ENCODE results near the gene FZD10.

FZD10 gene

GRCh38 chr12:130131801-130132200 lies 30.5 kb upstream of the FZD10 start:
- DNase-seq: no peak

GRCh38 chr12:130132831-130133511 lies 29.3 kb upstream of the FZD10 start:
- DNase-seq: no peak

DNA sequence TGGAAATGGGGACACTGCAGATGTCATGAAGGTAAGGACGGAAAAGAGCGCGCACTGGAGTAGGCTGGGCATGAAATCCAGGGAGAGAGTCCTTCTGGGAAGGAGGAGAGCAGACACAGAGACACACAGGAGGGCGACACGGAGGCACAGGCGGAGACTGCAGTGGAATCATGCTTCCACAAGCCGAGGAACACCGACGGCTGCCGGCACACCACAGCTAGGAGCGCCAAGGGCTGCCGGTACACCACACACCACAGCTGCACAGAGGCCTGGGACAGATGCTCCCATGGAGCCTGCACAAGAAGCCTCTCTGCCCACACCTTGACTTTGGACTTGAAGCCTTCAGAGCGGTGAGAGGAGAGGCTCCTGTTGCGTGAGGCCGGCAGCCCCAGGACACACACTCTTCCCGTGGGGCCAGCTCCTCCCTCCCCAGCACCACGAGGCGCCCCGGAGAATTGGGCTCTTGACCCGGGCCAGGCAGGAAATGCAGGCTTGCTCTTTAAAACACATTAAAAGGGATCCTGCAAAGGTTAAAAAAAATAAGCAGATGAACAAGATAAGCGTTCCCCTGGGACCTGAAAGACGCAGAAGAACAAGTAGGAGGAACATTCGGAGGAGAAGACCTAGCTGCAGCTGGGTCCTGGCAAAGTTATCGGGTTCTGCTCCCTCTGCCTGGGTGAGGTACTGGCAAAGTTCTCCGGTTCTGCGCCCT lies 28.3 kb upstream of the FZD10 start:
- no peak for DNase-seq

DNA sequence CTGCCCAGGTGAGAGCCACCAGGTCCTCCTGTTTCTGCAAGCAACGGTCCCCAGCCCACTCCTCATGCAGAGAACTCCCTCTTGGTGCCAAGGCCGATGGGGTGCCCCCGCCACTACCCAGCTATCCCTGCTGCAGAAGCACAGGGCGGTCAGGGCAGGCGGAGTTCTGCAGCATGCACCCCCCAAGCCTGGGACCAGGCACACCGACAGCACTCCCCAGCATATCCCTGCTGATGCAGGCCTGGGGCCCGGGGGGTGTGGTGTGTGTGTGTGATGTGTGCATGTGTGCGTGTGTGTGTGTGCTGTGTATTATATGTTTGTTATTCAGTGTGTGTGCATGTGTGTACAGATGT lies 27.7 kb upstream of the FZD10 start:
- DNase-seq: no peak

DNA sequence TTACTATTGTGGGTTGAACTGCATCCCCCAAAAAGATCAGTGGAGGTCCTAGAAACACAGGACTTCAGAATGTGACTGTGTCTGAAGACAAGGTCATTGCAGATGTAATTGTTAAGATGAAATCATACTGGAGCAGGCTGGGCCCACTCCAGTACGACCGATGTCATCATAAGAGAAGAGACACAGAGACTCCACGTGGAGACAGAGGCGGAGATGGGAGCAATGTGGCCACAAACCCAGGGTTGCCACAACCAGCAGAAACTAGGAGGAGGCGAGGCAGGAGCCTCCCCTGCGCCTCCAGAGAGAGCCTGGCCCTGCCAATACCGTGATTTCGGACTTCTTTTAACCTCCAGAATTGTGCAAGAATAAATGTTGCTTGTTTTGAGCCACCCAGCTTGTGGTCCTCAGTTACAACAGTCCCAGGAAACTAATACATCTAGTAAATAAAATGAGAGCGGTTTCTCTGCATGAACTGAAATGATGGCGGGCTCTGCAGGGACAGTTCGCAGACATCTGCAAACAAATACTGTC lies 25.7 kb upstream of the FZD10 start:
- DNase-seq: no peak

DNA sequence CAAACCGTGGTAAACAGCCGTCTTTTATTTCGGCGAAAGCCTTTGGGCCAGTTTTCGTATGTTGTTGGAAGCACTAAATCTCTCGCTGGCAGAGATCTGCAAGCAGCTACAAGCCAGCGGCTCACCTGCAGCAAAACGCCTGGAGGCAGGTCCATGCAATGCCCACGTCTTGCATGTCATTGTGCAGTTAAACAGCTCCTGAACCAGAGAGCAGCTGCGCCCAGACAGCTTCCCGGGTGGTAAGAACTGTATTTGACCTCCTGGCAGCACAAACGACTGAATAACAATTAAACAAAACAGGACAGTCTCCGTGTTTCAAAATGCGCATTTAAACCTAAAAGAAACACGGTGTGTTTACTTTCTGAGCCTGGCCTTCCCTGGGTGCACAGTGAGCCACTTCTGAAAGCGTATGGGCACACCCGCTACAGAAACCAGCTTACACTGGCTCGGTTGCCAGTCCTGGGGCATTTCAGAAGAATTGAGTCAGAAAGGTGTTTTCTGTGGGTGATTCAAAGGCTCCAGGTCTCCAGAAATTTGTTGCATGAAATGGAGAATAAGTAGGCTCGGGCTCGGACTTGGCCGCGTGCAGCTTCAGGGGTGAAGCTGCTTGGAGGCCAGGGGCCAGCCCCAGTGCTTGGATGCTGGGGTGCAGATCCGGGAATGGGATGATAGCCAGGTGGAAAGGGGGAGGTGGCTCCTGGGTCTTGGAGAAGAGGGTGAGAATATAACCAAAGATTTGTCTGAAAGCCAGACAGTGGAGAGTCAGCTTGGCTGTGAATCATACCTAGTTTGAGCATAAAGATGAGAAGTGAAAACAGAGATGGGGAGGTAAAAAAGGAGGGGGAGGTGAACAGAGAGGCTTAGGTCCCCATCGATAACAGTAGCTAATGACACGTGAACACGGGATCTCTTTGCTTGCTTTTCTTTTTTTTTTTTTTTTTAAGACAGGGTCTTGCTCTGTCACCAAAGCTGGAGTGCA lies 24.9 kb upstream of the FZD10 start:
- DNase-seq: no peak

GRCh38 chr12:130138478-130138877 lies 23.8 kb upstream of the FZD10 start:
- DNase-seq: no peak

DNA sequence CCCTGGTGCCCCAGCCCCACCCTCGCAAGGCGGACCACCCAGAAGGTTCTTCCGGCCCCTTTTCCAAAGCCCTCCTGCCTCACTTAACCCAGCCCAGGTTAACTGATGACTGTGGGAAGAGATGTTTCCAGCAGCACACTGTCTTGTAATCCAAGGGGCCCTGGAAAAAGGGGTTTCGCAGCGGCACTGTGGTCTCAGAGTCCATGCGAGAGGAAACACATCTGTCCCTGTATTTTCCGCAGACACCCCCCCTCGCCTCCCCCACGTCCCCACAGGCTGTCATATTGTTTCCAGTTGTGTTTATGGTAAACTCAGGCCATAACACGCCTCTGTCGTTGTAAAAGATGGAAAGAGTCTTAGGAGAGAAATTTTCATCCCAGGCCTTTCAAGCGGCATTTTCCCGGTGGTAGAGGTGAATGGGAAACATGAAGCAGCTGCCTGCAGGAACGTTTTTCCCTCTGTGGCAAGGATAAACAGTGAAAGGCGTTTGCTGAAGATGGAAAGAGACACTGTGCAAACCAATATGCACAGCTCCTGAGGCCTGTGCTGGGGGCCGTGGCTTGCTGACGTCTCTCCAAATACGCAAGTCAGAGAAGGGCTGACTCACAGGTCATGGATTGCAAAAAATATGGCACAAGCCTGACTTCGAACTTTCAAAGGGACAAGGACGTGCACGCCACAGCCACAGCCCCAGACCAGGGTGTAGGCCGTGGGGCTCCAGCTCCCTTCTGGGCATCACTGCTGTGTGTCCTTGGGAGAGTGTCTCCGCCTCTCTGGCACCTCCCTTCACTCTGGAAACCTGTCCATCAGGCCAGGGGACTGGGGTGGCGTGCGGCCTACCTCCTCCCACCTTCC lies 22.5 kb upstream of the FZD10 start:
- DNase-seq: no peak

GRCh38 chr12:130141105-130141504 lies 21.2 kb upstream of the FZD10 start:
- DNase-seq: no peak

DNA sequence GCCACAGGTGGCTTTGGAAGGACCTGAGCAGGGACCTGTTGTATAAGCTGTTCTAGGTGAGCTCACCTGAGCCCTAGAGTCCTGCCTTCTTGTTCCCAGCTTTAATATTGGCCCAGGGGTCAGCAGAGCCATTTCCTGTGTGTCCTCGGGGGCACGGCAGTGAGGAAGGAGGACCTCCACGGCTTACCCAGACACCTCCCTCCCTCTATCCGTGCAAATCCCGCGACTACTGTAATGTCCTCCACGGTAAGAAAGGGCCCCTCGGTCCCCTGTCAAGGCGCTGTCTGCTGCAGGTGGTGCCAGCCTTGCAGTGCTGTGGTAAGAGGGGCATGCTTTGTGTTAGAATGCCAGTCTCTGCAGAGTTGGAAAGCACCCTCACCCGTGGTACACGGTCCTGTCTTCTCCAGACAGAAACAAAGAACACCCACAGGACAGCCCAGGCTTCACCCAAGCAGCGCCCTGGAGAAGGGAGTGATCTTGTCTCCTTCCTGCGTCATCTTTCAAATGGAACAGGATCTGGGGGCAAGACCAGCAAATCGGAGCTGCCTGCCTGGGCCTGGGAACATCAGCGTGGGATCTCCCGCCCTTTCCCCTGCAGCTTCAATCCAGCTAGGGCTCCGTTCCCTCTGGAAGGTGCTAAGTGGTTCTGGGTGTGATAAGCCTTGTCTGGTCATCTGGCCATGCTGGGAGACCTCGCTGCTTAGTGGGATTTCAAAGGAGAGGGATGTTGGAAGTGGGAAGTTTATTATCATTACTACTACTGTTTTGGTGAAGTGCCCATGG lies 20.2 kb upstream of the FZD10 start:
- no peak for DNase-seq

DNA sequence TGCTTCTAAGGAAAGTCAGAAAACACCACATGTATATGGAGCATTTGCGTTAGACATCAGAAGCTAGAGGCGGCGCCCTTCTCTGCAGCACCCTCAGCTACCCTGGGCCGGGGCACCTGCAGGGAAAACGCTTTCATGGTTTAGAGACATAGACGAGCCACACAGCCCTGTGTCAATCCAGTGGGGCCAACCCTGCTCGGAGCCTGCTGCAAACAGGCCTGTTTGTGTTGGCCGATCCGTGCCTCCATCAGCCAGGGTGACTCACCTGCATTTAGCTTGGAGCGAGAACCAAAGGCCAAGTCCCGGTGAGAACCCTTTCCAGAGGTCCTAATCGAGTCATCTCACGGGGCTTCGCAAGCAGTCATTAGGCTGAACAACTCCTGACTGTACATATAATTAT lies 19.5 kb upstream of the FZD10 start:
- no peak for DNase-seq

GRCh38 chr12:130143136-130143535 lies 19.1 kb upstream of the FZD10 start:
- DNase-seq: no peak

DNA sequence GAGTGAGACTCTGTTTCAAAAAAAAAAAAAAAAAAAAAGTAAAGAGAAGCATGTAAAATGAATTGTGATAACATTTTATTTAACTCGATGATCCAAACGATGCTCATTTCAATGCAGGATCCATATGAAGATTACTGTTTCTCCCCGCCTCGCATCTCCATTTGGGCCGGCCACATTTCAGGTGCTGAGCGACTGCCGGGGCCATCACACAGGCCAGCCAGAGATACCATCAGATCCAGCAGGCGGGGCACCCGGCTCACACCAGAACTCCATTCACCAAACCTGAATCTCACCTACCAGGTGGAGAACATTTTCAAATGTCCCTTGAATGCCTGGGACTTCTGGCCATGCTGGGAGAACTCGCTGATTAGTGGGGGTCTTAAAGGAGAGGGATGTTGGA lies 18.0 kb upstream of the FZD10 start:
- no peak for DNase-seq

DNA sequence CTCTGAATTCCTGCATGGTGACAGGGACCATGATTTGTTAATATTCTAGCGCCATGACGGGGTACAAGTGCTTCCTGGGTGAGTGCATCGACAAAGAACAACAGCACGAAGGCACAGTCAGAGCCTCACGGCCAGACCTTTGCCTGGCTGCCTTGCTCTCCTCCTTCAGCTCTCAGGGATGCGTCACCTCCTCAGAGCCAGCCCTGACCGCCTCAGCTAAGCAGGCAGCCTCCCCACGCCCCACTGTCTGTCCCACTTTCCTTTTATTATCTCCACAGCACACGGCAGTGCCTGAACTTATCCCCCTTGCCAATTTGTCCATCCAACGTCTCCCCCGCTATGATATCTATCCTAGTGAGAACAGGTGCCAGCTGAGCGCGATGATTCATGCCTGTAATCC lies 16.5 kb upstream of the FZD10 start:
- no peak for DNase-seq

DNA sequence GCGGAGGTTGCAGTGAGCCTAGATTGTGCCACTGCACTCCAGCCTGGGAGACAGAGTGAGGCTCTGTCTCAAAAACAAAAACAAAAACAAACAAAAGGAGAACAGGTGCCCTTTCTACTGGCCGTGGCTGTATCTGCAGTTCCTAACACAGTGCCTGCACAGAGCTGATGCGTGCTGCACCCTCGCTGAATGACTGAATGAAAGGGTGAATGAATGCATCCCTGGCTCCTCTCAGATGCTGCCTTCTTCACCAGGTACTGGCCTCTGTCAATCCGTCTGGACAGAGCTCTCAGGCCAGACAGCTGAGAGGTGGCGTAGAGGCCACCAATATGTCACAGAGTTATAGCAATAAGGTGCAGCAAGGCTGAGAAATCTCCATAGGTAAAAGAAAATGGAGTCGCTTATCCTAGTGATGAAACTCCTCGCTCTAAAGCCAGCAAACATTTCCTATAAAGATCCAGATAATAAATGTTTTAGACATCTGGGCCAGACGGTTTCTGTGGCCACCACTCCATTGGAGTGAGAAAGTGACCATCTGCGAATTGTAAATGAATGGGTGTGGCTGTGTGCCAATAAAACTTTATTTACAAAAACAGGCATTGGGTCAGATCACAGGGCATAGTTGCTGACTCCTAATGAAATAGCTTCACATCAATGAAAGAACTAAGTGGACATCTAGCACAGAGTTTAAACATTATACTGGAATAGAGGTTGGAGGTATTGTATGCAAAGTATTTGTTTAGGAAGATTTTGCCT lies 15.9 kb upstream of the FZD10 start:
- DNase-seq: no peak

DNA sequence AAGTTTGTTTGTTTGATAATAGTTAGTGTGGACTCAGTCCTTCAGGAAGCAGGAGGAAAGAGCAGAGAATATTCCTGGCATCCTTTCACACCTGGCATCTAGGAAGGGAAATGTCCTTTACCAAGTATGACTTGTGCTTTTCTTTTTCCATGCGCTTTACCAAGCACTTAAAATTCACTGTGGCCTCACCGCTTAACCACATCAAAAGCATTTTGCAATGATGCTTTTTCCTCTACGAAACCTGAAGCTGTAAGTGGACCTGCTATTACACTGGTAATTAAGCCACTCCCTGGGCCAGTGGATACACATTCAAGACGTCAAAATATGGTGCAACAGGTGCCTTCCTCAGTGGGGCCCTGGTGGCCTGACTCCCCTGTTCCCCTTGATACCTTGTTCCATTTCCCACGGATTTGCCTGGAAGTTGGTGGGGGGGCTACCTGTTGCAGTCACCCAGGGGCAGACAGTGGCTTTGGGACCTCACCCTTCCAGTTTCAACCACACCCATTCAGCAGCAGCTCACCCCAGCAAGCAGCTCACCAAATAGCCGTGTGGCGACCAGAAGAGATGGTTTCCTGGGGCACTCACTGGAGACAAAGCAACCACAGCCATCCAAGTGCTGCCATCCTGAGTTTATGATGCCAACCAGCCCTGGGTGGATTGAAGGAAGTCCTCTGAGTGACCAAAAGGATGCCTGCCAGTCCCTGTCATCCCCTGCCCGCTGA lies 14.2 kb upstream of the FZD10 start:
- no peak for DNase-seq

DNA sequence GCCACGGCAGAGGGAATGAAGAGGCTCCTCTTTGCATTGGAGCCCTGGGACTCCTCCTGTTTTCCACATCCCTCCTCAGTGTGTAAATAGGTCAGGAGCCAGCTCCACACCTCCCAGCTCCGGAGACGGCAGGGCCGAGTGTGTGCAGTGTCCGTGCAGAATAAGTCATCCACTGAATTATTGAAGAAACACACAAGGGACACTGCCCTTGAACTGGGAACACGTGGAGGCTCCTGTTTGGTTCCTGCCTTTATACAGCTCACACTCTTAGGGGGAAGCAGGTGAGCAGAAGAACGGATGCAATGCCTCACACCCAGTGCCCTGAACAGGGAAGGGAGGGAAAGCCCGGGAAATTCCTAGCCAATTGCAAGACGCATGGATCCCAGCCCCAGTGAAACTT lies 10.4 kb upstream of the FZD10 start:
- no peak for DNase-seq

GRCh38 chr12:130152386-130152785 lies 9.9 kb upstream of the FZD10 start:
- no peak for DNase-seq

DNA sequence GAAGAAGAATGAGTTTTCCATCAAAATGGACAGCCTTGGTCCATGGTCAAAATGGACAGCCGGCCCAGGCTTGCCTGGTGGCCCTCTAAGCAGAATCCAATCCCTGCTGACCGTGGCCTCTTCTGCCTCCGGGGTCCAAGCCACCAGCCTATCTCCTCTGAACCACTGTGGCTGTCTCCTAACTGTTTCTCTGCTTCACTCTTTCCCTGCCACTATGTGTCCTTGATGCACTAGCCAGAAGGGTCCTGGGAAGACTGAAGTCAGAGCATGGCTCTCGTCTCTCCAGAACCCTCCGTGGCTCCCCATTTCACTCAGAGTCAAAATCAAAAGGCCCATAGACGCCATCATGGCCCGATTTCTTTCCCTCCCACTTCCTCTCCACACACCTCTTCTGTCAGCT lies 8.5 kb upstream of the FZD10 start:
- DNase-seq: no peak

Measured in nucleus accumbens (tissue), 56 donors.